H9 (cell line): ENCODE measurements around the gene SPRED3. TPM values are rescaled to one million over a fixed set of nuclear protein-coding genes. Genes with fewer than 3 reads are reported as not detected.

Experiments used
- DNase-seq: peaks from one replicate; pipeline ENCODE4 v3.0.0-alpha.2; 2017
- H2AFZ ChIP-seq: one replicate; pipeline ENCODE4 v1.6.1; 2013; ENCODE audit warnings: mild to moderate bottlenecking, low read length, control low read depth, moderate library complexity
- H2AK5ac ChIP-seq: 2 replicates; pipeline ENCODE4 v1.6.1; 2013; ENCODE audit warnings: low read length, control low read depth, mixed read lengths; ENCODE audit not compliant: insufficient read length
- H2BK120ac ChIP-seq: one replicate; pipeline ENCODE4 v1.6.1; 2013; ENCODE audit warnings: low read depth, mild to moderate bottlenecking, low read length, control low read depth, inconsistent platforms; ENCODE audit not compliant: poor library complexity, severe bottlenecking
- H2BK12ac ChIP-seq: 2 replicates; pipeline ENCODE4 v1.6.1; 2013; ENCODE audit warnings: low read length, control low read depth, mixed read lengths, low read depth; ENCODE audit not compliant: insufficient read length
- H2BK15ac ChIP-seq: 2 replicates; pipeline ENCODE4 v1.6.1; 2013; ENCODE audit warnings: low read depth, low read length, control low read depth
- H2BK20ac ChIP-seq: one replicate; pipeline ENCODE4 v1.6.1; 2013; ENCODE audit warnings: low read depth, mild to moderate bottlenecking, low read length, control low read depth, inconsistent platforms; ENCODE audit not compliant: poor library complexity, severe bottlenecking
- H2BK5ac ChIP-seq: 2 replicates; pipeline ENCODE4 v1.6.1; 2013; ENCODE audit warnings: low read length, control low read depth, mixed read lengths; ENCODE audit not compliant: insufficient read length
- H3K14ac ChIP-seq: 2 replicates; pipeline ENCODE4 v1.6.1; 2013; ENCODE audit warnings: low read length, control low read depth; ENCODE audit not compliant: insufficient read depth
- H3K18ac ChIP-seq: 2 replicates; pipeline ENCODE4 v1.6.1; 2013; ENCODE audit warnings: low read depth, mild to moderate bottlenecking, mixed read lengths, low read length, control low read depth; ENCODE audit not compliant: insufficient read length
- H3K23ac ChIP-seq: 2 replicates; pipeline ENCODE4 v1.6.1; 2013; ENCODE audit warnings: low read length, control low read depth, mixed read lengths, low read depth; ENCODE audit not compliant: insufficient read length
- H3K23me2 ChIP-seq: 2 replicates; pipeline ENCODE4 v1.6.1; 2013; ENCODE audit warnings: low read depth, mild to moderate bottlenecking, mixed read lengths, low read length, control low read depth; ENCODE audit not compliant: insufficient read length, poor library complexity, severe bottlenecking
- H3K27ac ChIP-seq: 2 replicates; pipeline ENCODE4 v1.5.1; 2013; ENCODE audit warnings: low read length, control low read depth, mixed read lengths, low read depth; ENCODE audit not compliant: insufficient read length
- H3K27me3 ChIP-seq: 2 replicates; pipeline ENCODE4 v1.6.1; 2013; ENCODE audit warnings: low read length, control low read depth, inconsistent platforms; ENCODE audit not compliant: insufficient read depth
- H3K4ac ChIP-seq: 2 replicates; pipeline ENCODE4 v1.6.1; 2013; ENCODE audit warnings: low read depth, mild to moderate bottlenecking, control low read depth, inconsistent platforms, low read length, moderate library complexity
- H3K4me1 ChIP-seq: 2 replicates; pipeline ENCODE4 v1.6.1; 2013; ENCODE audit warnings: low read length, control low read depth, inconsistent platforms; ENCODE audit not compliant: insufficient read depth
- H3K4me2 ChIP-seq: 2 replicates; pipeline ENCODE4 v1.6.1; 2013; ENCODE audit warnings: low read length, control low read depth, mixed read lengths; ENCODE audit not compliant: insufficient read length, insufficient read depth
- H3K56ac ChIP-seq: 2 replicates; pipeline ENCODE4 v1.6.1; 2013; ENCODE audit warnings: low read depth, mild to moderate bottlenecking, mixed read lengths, low read length, control low read depth; ENCODE audit not compliant: insufficient read length
- H3K79me1 ChIP-seq: 2 replicates; pipeline ENCODE4 v1.6.1; 2013; ENCODE audit warnings: low read depth, mild to moderate bottlenecking, moderate library complexity, low read length, control low read depth, inconsistent platforms; ENCODE audit not compliant: insufficient read depth, poor library complexity, severe bottlenecking
- H3K79me2 ChIP-seq: 2 replicates; pipeline ENCODE4 v1.6.1; 2013; ENCODE audit warnings: low read length, control low read depth, inconsistent platforms; ENCODE audit not compliant: insufficient read depth
- H3K9ac ChIP-seq: 2 replicates; pipeline ENCODE4 v1.6.1; 2013; ENCODE audit warnings: low read length, control low read depth, mixed read lengths; ENCODE audit not compliant: insufficient read length; ENCODE audit errors: extremely low read depth
- H3K9me3 ChIP-seq: one replicate; pipeline ENCODE4 v1.6.1; 2013; ENCODE audit warnings: low read depth, low read length, inconsistent platforms; ENCODE audit not compliant: control insufficient read depth
- H3T11ph ChIP-seq: one replicate; pipeline ENCODE4 v1.6.1; 2013; ENCODE audit warnings: mild to moderate bottlenecking, low read length, control low read depth, inconsistent platforms
- H4K20me1 ChIP-seq: one replicate; pipeline ENCODE4 v1.6.1; 2013; ENCODE audit not compliant: control insufficient read depth, insufficient read length, insufficient read depth
- H4K5ac ChIP-seq: 2 replicates; pipeline ENCODE4 v1.6.1; 2013; ENCODE audit warnings: low read depth, mild to moderate bottlenecking, mixed read lengths, low read length, control low read depth; ENCODE audit not compliant: insufficient read length
- H4K8ac ChIP-seq: replicated peaks from 2 replicates; pipeline ENCODE4 v1.6.1; 2013; ENCODE audit warnings: low read length, control low read depth, mixed read lengths, low read depth; ENCODE audit not compliant: insufficient read length
- H4K91ac ChIP-seq: 2 replicates; pipeline ENCODE4 v1.6.1; 2013; ENCODE audit warnings: low read depth, mild to moderate bottlenecking, moderate library complexity, mixed read lengths, low read length, control low read depth; ENCODE audit not compliant: insufficient read length
- H3K27ac Mint-ChIP-seq, 3 experiments: 2 replicates in 2 of 3; 3 replicates in 1 of 3; pipeline ENCODE4 v1.8.0; 2020 to 2021; ENCODE audit warnings: mixed read lengths in 3 of 3, mild to moderate bottlenecking in 1 of 3, moderate library complexity in 1 of 3
- H3K27me3 Mint-ChIP-seq: 2 replicates; pipeline ENCODE4 v1.8.0; 2021; ENCODE audit warnings: low read depth, mild to moderate bottlenecking, moderate library complexity, mixed read lengths
- H3K36me3 Mint-ChIP-seq, 3 experiments: 2 replicates in 2 of 3; 3 replicates in 1 of 3; pipeline ENCODE4 v1.8.0; 2020 to 2021; ENCODE audit warnings: low read depth in 3 of 3, mixed read lengths in 3 of 3; ENCODE audit not compliant: insufficient read depth in 1 of 3
- H3K4me1 Mint-ChIP-seq, 2 experiments: 2 replicates each; pipeline ENCODE4 v1.8.0; 2020; ENCODE audit warnings: mixed read lengths in 2 of 2
- H3K4me3 Mint-ChIP-seq, 2 experiments: 2 replicates in 1 of 2; 3 replicates in 1 of 2; pipeline ENCODE4 v1.8.0; 2020 to 2021; ENCODE audit warnings: mild to moderate bottlenecking in 2 of 2, mixed read lengths in 2 of 2, moderate library complexity in 1 of 2
- H3K9me3 Mint-ChIP-seq, 2 experiments: 2 replicates in 1 of 2; 3 replicates in 1 of 2; pipeline ENCODE4 v1.8.0; 2020; ENCODE audit warnings: mild to moderate bottlenecking in 2 of 2, mixed read lengths in 2 of 2, moderate library complexity in 1 of 2
- CTCF ChIP-seq: fragments of 200-600 bp; sonication (generic); conservative IDR thresholded peaks from 3 replicates; pipeline ENCODE4 v1.8.0; 2021; ENCODE audit warnings: antibody characterized with exemption, mild to moderate bottlenecking
- WGBS: extraction: QIAGEN DNeasy Blood & Tissue Kit; methylation state at CpG from one replicate; pipeline ENCODE4 v1.1.7; 2013; ENCODE audit warnings: missing lambda C conversion rate, low lambda C conversion rate, mixed read lengths; ENCODE audit not compliant: insufficient read length; ENCODE audit errors: extremely low coverage; 5-methylcytosine and 5-hydroxymethylcytosine counted together
- total RNA-seq: library from RNA; stranded (reverse); gene quantifications from 2 replicates; pipeline ENCODE4 v1.2.1, GENCODE V29; 2021

SPRED3 gene
- total RNA-seq, 1 experiment from 2014 or later = 16.4 TPM

GRCh38 chr19:38346837-38347236, 41.7 kb upstream of the SPRED3 start:
- Histone ChIP-seq H3K27me3 (no peaks in the 10 kb centered on the region), H3K9me3 (no peaks in the 10 kb centered on the region), H4K20me1 (no peaks in the 10 kb centered on the region), H3K79me2 (no peaks in the 10 kb centered on the region), H3K79me1 (no peaks in the 10 kb centered on the region), H3K14ac (no peak overlapping the region), H3K4me1 (no peaks in the 10 kb centered on the region), H2BK20ac (no peak overlapping the region), H3T11ph (no peak overlapping the region), H3K27ac (no peak overlapping the region), H3K23ac (no peak overlapping the region), H3K4me2 (no peak overlapping the region), H3K56ac (no peak overlapping the region), H4K8ac (no peak overlapping the region), H2AFZ (no peak overlapping the region), H4K91ac (no peak overlapping the region), H2BK12ac (no peak overlapping the region), H2BK5ac (no peak overlapping the region), H3K23me2 (no peaks in the 10 kb centered on the region), H3K9ac (no peak overlapping the region), H4K5ac (no peak overlapping the region), H2AK5ac (no peak overlapping the region), H3K18ac (no peak overlapping the region), H2BK120ac (no peak overlapping the region), H3K4ac (no peak overlapping the region), H2BK15ac (no peak overlapping the region)
- Mint-ChIP-seq H3K4me3 (no peak overlapping the region), H3K36me3 (no peaks in the 10 kb centered on the region), H3K4me1 (peaks cover 3 to 4% of the 10 kb centered on the region in 2 experiments; a peak in 2 of 4 replicates), H3K27ac (no peak overlapping the region), H3K27me3 (peaks cover 9% of the 10 kb centered on the region), H3K9me3 (no peaks in the 10 kb centered on the region)
- no peak for TF ChIP-seq CTCF
- WGBS = no CpG with 5 or more reads among the region's 4 CpGs
- DNase-seq = no peak
